ENCODE measurements around the gene CACNA1S.

The CACNA1S gene

DNA sequence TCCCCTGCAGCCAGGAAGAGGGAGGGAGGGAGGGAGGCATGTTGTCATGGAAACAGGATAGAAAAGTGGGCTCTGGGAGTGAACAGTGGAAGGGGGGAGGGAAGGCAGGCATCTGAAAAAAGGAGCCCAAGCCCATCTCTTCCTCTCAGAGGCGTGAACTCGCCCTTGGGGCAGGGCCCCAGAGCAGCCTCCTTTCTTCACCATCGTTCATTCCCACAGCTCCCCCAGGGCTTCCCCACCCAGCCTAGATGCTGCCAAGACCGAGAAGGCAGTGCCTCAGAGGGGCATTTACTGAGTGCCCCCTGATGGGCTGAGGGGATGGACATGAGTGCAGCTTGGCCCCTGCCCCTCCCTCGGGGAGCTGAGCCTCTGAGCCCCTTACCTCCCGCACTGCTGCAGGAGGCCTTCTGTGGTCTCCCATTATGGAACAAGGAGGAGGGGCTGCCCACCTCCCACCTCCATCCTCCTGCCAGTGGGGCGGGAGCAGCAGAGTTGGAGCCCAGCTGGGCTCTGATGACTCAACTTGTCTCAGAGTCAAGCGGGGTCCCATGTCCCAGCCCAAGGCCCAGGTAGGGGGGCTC, 49.6 kb downstream of the CACNA1S start:
- DNase-seq (ENCODE audit: low read depth in 2 of 2) = no peak

DNA sequence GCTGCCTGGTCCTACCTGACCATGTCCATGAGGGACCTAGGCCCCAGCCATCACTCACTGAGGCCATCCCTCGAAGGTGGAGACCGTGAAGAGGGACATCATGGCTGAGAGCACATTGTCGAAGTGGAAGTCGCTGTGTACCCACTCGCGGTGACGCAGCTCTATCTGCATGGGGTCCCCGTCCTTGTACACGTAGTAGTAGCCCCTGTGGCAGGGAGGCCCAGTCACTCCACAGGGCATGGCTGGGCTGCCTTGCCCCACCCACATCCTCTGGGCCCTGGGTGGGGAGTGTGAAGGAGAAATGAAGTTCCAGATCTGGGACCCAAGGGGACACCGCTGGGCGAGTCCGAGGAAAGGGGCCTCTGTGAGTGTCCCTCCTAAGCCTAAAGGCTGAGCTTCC, 50.3 kb downstream of the CACNA1S start:
- DNase-seq (ENCODE audit: low read depth in 2 of 2) = no peak

DNA sequence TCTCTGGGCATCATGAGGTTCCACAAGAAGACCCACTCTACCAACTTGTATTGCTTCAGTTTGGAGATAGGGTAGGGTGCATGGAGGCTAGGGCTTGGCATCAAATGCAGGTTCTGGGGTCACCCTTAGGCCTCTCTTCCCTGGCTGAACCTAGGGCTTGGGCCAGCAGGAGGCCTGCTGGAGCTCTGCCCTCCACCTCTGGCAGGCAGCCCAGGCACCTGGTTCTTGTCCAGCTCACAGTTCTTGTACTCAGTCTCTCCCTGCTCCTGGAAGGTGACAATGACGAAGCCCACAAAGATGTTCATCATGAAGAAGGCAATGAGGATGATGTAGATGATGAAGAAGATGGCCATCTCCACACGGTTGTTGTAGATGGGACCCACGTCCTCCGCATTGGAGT, 51.2 kb downstream of the CACNA1S start:
- no peak for DNase-seq (ENCODE audit: low read depth in 2 of 2)

GRCh38 chr1:201060586-201060985, 51.6 kb downstream of the CACNA1S start:
- DNase-seq (ENCODE audit: low read depth in 2 of 2) = no peak

DNA sequence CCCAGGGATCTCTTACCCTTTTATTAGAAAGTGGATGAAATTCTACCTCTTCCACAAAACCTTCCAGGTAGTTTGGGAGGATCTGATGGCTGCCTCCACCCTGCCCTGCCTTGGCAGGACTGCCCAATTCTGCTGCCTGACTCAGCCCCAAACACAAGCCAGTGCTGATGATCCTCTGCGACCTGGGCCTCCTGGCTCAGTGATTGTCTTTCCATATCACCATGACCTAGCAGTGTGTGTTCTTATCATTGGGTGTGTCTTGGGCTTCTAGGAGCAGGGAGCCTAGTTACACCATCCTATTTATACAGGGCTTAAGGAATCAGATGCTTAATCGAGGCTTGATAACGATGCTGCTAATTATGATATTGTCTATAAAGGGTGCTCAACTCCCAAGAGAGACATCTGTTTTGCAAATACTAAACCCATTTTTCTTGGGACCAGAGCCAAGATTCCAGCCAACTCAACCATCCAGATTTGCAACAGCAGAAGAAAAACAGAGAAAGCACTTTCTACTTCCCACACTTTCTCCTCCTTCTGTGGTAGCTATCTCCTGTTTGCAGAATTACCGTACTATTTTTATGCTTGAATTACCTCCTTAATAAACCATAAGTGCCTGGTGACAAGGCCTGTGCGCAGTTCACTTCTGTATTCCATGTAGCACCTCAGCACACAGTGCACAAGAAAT, 52.2 kb downstream of the CACNA1S start:
- no peak for DNase-seq (ENCODE audit: low read depth in 2 of 2)

DNA sequence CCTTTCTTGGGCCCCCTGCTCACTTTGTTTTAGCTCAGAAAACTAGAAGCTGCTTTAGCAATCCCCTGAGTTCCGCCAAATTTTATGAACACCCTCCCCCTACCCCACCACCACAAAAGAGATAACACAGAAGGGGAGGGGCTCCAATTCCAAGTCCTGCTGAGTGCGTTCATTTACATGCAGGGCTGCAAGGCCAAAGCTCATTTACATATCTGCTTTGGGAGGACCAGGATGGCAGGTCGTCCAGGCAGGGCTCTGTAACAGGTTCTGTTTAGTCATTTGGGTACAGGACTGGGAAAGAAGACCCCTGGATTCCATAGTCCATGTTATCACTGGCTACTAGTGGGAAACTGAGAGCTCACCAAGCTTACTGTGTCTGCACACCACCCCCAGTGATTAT, 52.8 kb downstream of the CACNA1S start:
- no peak for DNase-seq (ENCODE audit: low read depth in 2 of 2)

DNA sequence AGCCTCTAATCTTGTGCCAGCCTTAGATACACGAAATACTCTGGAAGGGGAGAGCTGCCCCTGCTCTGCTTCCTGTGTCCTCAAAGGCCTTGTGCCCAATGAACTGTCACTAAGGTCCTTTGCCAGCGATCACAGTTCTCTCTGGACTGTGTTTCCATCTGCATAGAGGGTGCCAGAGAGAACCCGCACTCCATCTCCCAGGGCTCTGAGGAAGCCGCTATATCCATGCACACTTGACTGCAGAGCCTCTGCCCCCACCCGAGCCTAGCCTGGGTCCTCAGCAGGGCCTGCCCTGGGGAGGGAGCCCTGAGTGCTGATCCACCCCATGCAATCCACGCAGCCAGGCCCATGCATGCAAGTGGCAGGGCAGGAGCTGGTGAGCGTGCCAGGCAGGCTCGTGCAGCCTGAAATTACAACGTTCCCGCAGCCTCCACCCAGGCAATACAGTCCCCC, 58.1 kb downstream of the CACNA1S start:
- no peak for DNase-seq (ENCODE audit: low read depth in 2 of 2)

GRCh38 chr1:201053155-201053860, 58.9 kb downstream of the CACNA1S start:
- DNase-seq (ENCODE audit: low read depth in 2 of 2) = no peak

GRCh38 chr1:201051399-201051798, 60.8 kb downstream of the CACNA1S start:
- no peak for DNase-seq (ENCODE audit: low read depth in 2 of 2)

GRCh38 chr1:201050515-201051277, 61.5 kb downstream of the CACNA1S start:
- no peak for DNase-seq (ENCODE audit: low read depth in 2 of 2)

GRCh38 chr1:201049248-201049831, 62.9 kb downstream of the CACNA1S start:
- DNase-seq (ENCODE audit: low read depth in 2 of 2) = no peak

DNA sequence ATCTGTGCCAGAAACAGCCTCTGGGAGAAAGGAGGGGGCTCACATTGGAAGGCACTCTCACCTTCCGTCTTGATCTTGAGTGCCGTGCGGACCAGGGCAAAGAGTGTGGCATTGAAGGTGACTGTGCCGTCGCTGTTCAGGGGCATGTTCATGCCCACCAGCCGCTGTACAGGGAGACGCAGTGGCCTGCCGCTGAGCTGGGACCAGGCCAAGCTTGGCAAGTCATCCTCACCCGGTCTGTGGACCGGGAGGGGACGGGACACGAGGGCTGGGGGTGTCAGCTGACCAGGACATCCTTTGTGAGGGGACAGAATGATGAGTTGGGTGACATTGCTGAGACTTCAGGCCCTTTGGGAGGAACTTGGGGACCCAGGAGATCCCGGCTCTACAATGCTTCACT, 63.7 kb downstream of the CACNA1S start:
- DNase-seq (ENCODE audit: low read depth in 2 of 2) = no peak

GRCh38 chr1:201044119-201044518, 68.1 kb downstream of the CACNA1S start:
- DNase-seq (ENCODE audit: low read depth in 2 of 2) = no peak

GRCh38 chr1:201042779-201043461, 69.3 kb downstream of the CACNA1S start:
- peak; percentile 20 to 31 for DNase-seq (ENCODE audit: low read depth in 2 of 2)

GRCh38 chr1:201041011-201041410, 71.2 kb downstream of the CACNA1S start:
- DNase-seq (ENCODE audit: low read depth in 2 of 2) = no peak

- DNase-seq (ENCODE audit: low read depth in 2 of 2) = no peak
These were observed 72.3 kb downstream of the CACNA1S start for GRCh38 chr1:201039876-201040275.

DNA sequence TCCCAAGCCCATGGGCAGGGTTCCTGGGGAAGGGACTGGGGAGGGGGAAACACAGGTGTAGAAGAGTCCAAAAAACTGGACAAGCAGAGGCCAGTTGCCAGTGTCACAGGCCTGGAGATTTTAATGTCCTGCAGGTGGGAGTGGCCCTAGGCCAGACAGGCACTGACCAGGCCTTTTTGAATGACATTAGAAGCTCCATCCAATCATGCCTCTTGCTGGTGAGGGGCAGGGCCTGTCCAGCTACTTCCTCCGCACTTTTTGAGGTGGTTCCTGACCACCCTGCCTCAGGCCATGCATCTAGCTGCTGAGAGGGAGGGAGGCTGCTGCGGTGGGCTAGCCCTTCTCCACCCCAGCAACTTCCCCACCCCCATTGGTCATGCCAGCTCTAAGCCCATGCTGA, 72.8 kb downstream of the CACNA1S start:
- DNase-seq (ENCODE audit: low read depth in 2 of 2) = no peak

DNA sequence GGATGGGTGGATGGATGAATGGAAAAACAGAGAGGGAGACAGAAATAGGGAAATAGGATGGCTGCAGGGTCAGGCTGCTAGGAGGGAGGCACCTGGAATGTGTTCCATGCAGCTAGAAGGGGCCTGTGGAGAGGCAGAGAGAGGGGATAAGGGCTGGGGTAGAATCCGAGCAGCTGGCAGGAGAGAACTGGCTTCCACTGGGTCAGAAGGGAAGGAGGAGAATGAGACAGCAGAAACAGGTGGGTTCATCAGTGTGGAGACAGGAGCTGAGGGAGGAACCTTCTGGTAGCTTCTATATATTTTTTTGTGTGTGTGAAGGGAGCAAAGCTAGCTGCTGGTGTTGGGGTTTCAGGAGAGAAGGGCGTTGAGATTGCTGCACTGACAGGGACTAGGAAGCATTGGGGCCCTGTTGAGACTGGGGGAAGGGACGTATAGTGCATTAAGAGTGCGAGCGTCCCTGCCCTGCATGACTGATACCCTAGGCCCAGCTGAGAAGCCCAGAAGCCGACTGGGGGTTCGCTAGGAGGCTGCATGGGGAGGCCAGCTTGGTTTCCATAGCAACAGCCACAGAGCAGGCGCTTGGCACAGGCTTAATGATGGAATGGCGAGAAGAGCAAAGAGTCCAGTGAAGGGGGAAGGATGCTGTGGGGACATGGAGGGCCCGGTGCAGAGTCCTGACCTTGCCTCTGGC, 73.9 kb downstream of the CACNA1S start:
- DNase-seq (ENCODE audit: low read depth in 2 of 2) = no peak

GRCh38 chr1:201036188-201036842, 75.9 kb downstream of the CACNA1S start:
- no peak for DNase-seq (ENCODE audit: low read depth in 2 of 2)

- no peak for DNase-seq (ENCODE audit: low read depth in 2 of 2)
These were observed 77.6 kb downstream of the CACNA1S start for GRCh38 chr1:201034671-201035070.
